Activated T-cell treated with anti-CD3 and anti-CD28 coated beads, Interleukin-2, amount 50 U/mL, for 1 hour (primary cell): ENCODE data around the gene AGAP1.

Experiments
- DNase-seq: peaks from one replicate; pipeline ENCODE4 v3.0.0-alpha.2; 2020

AGAP1 gene

GRCh38 chr2:235723371-235723770, 229.5 kb downstream of the AGAP1 start:
- no peak for DNase-seq

- DNase-seq, result no peak
These were observed 230.1 kb downstream of the AGAP1 start for GRCh38 chr2:235723811-235724465.

GRCh38 chr2:235725016-235725489, 231.2 kb downstream of the AGAP1 start:
- no peak for DNase-seq

GRCh38 chr2:235725841-235726240, 232.0 kb downstream of the AGAP1 start:
- no peak for DNase-seq

GRCh38 chr2:235726554-235726953, 232.7 kb downstream of the AGAP1 start:
- no peak for DNase-seq

GRCh38 chr2:235727174-235727573, 233.3 kb downstream of the AGAP1 start:
- no peak for DNase-seq

- no peak for DNase-seq
These were observed 234.3 kb downstream of the AGAP1 start for GRCh38 chr2:235727891-235728799.

GRCh38 chr2:235728800-235729556, 235.1 kb downstream of the AGAP1 start:
- no peak for DNase-seq

- DNase-seq, result no peak
These were observed 235.7 kb downstream of the AGAP1 start for GRCh38 chr2:235729557-235729947.

GRCh38 chr2:235730115-235730514, 236.3 kb downstream of the AGAP1 start:
- no peak for DNase-seq

GRCh38 chr2:235733761-235734160, 239.9 kb downstream of the AGAP1 start:
- no peak for DNase-seq

GRCh38 chr2:235734168-235734567, 240.3 kb downstream of the AGAP1 start:
- no peak for DNase-seq

- no peak for DNase-seq
These were observed 240.9 kb downstream of the AGAP1 start for GRCh38 chr2:235734688-235735231.

GRCh38 chr2:235737396-235737795, 243.6 kb downstream of the AGAP1 start:
- no peak for DNase-seq

GRCh38 chr2:235737840-235738239, 244.0 kb downstream of the AGAP1 start:
- no peak for DNase-seq

GRCh38 chr2:235739704-235740415, 246.0 kb downstream of the AGAP1 start:
- DNase-seq, result no peak

GRCh38 chr2:235740821-235741220, 247.0 kb downstream of the AGAP1 start:
- no peak for DNase-seq

GRCh38 chr2:235744161-235744560, 250.3 kb downstream of the AGAP1 start:
- DNase-seq, result no peak

GRCh38 chr2:235745597-235745996, 251.8 kb downstream of the AGAP1 start:
- no peak for DNase-seq

GRCh38 chr2:235746257-235746934, 252.6 kb downstream of the AGAP1 start:
- DNase-seq, result no peak

- no peak for DNase-seq
These were observed 253.3 kb downstream of the AGAP1 start for GRCh38 chr2:235747001-235747785.
